Activated CD4-positive, alpha-beta memory T cell treated with anti-CD3 and anti-CD28 coated beads, Interleukin-2, amount 10 ng/mL, durations not matched to agents 7 days and 5 days (primary cell): ENCODE data around the gene OPN4. TPM values are rescaled to one million over a fixed set of nuclear protein-coding genes. Genes with fewer than 3 reads are reported as not detected.
"Not testable (repeated sequence)": the region's sequence is repeated elsewhere in the genome, so short reads cannot be mapped to it uniquely, and the experiment has no call there.

Source experiments
- CTCF ChIA-PET: fragments of 350-600 bp; sonication (Branson Sonifier 250); formaldehyde crosslinking; loops from one replicate; lab custom pipeline; 2021; ENCODE audit warnings: antibody characterized with exemption, inconsistent platforms; lab: Charles Lee
- POLR2A ChIA-PET: fragments of 350-600 bp; sonication (Branson Sonifier 250); formaldehyde crosslinking; loops from one replicate; lab custom pipeline; 2021; ENCODE audit warnings: antibody characterized with exemption; lab: Charles Lee
- DNase-seq: peaks from one replicate; pipeline ENCODE4 v3.0.0-alpha.2; 2020
- H3K27ac Mint-ChIP-seq: one replicate; pipeline ENCODE4 v1.8.0; 2021; ENCODE audit warnings: mild to moderate bottlenecking, mixed read lengths
- H3K27me3 Mint-ChIP-seq: one replicate; pipeline ENCODE4 v1.8.0; 2021; ENCODE audit warnings: mixed read lengths
- H3K36me3 Mint-ChIP-seq: one replicate; pipeline ENCODE4 v1.8.0; 2021; ENCODE audit warnings: low read depth, mixed read lengths
- H3K4me1 Mint-ChIP-seq: one replicate; pipeline ENCODE4 v1.8.0; 2021; ENCODE audit warnings: mixed read lengths
- H3K4me3 Mint-ChIP-seq: one replicate; pipeline ENCODE4 v1.8.0; 2021; ENCODE audit warnings: mild to moderate bottlenecking, mixed read lengths
- H3K9me3 Mint-ChIP-seq: one replicate; pipeline ENCODE4 v1.8.0; 2021; ENCODE audit warnings: mixed read lengths
- total RNA-seq, 2 experiments: library from RNA; stranded (reverse); gene quantifications; one replicate each; pipeline ENCODE4 v1.2.3, GENCODE V29; 2021

Gene OPN4, protein sequence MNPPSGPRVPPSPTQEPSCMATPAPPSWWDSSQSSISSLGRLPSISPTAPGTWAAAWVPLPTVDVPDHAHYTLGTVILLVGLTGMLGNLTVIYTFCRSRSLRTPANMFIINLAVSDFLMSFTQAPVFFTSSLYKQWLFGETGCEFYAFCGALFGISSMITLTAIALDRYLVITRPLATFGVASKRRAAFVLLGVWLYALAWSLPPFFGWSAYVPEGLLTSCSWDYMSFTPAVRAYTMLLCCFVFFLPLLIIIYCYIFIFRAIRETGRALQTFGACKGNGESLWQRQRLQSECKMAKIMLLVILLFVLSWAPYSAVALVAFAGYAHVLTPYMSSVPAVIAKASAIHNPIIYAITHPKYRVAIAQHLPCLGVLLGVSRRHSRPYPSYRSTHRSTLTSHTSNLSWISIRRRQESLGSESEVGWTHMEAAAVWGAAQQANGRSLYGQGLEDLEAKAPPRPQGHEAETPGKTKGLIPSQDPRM
- not detected for total RNA-seq

DNA sequence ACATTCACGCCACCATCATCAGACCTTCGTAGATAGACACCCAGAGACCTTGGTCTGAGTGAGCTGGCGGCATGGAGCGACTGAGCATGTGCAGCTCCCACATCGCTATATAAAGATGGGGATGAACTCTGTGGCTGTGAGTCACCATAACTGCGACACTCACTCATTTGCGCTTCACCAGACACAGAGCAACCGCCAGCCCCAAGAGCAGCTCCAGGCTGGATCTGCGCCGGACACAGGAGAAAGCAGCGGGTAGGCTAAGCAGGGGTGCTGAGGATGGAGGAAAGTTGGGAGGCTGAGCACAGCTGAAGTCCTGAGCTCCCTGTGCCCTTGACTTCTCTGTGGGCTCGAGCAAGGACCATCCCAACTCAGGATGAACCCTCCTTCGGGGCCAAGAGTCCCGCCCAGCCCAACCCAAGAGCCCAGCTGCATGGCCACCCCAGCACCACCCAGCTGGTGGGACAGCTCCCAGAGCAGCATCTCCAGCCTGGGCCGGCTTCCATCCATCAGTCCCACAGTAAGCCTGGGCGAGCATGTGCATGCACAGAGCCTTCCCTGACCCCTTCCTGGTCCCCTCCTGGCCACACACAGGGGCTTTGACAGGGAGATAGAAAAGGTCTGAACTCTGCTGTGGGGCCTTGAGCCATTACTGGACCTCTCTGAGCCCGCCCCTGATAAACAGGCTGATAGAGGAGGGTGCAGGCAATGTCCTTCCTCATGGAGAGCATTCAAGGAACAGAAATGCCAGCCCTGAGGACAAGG is at the start of gene OPN4:
Gene OPN4 (plus strand): TSS at position 137 of the 762 bp plus-strand sequence. CDS start 237 bp downstream, at position 374.
- DNase-seq, result no peak
- ChIA-PET POLR2A (no interaction called here), CTCF (no interaction called here)
- Mint-ChIP-seq H3K27ac (no peak within 1 kb of the TSS), H3K4me3 (no peak within 1 kb of the TSS), H3K9me3 (no peaks in the 10 kb centered on the region), H3K27me3 (no peaks in the 10 kb centered on the region), H3K36me3 (no peaks in the 10 kb centered on the region), H3K4me1 (no peaks in the 10 kb centered on the region)

DNA sequence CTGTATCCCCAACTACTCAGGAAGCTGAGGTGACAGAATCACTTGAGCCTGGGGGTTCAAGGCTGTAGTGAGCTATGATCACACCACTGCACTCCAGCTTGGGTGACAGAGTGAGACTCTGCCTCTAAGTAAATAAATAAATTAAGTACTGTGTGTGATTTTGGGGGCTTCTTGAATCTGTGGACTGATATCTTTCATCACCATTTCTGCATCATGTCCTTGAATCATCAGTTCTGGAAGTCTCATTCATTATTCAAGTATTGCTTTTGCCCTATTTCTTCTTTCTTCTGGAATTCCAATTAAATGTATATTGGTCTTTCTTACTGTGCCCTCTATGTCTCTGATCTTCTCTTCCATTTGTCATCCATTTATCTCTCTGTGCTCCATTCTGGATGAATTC is 46.7 kb upstream of the OPN4 start:
- H3K36me3 Mint-ChIP-seq, result no peaks in the 10 kb centered on the region
- no peaks in the 10 kb centered on the region for H3K9me3 Mint-ChIP-seq
- DNase-seq, result no peak
- POLR2A ChIA-PET, result no interaction called here
- CTCF ChIA-PET, result no interaction called here
- peaks cover 15% of the 10 kb centered on the region for H3K27me3 Mint-ChIP-seq
- no peak overlapping the region for H3K4me3 Mint-ChIP-seq
- no peaks in the 10 kb centered on the region for H3K4me1 Mint-ChIP-seq
- no peak overlapping the region for H3K27ac Mint-ChIP-seq

DNA sequence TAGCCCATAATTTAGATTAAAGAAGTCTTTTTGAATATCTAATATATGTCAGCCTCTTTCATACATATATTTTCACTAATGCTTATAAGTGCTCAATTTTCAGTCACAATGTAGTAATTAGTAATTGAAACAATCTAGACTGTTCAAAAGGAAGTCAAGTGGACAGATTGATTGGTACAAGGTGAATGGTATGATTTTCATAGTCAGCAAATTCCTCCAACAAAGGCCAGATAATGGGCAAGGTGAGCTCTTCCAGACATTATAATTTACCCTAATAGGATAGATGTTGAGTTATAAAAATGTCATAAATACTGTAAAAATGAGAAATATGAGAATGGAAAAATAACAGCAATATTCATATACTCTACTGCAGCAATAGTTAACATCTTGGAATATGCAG is 44.4 kb upstream of the OPN4 start:
- ChIA-PET POLR2A (no interaction called here), CTCF (no interaction called here)
- DNase-seq, result no peak
- H3K27ac Mint-ChIP-seq, result no peak overlapping the region
- no peaks in the 10 kb centered on the region for H3K9me3 Mint-ChIP-seq
- peaks cover 15% of the 10 kb centered on the region for H3K27me3 Mint-ChIP-seq
- H3K4me1 Mint-ChIP-seq, result no peaks in the 10 kb centered on the region
- H3K4me3 Mint-ChIP-seq, result no peak overlapping the region
- no peaks in the 10 kb centered on the region for H3K36me3 Mint-ChIP-seq

DNA sequence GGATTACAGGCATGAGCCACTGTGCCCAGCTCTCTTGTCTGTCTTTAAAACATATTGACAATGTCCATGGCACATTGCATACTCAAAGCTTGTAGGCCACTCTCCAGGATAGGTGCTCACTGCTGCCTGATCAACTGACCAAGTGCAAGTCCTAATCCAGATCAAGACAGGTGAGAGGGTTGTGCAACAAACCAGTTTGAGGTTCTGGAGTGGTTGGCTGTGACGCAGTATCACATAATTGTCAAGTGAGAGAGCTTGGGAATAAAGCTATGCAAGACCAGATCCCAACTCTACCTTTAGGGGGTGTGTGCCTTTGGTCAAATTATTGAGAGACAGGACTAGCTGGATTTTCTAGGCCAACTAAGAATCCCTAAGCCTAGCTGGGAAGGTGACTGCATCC is 43.0 kb upstream of the OPN4 start:
- H3K27me3 Mint-ChIP-seq, result peaks cover 15% of the 10 kb centered on the region
- H3K9me3 Mint-ChIP-seq, result no peaks in the 10 kb centered on the region
- no peak overlapping the region for H3K4me3 Mint-ChIP-seq
- CTCF ChIA-PET, result no interaction called here
- no peaks in the 10 kb centered on the region for H3K36me3 Mint-ChIP-seq
- no peak for DNase-seq
- no peak overlapping the region for H3K27ac Mint-ChIP-seq
- POLR2A ChIA-PET, result no interaction called here
- no peaks in the 10 kb centered on the region for H3K4me1 Mint-ChIP-seq

DNA sequence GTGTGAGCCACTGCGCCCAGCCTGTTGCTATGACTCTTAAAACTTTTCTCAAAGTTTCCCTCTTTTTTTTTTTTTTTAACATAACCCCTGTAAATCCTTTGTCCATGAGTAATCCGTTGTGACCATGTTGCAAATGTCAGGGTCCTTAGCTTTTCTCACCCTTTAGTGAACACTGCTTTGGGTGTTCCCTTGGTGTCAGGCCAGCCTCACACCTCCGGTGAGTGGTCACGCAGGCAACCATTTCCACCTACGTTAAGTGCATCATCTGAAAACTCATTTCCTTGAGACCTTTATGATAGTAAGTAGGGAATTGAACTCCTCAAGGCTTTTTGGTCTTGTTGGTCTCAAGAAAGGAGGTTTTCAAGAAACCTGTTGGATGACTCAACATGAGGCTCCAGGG is 41.3 kb upstream of the OPN4 start:
- H3K27ac Mint-ChIP-seq, result no peak overlapping the region
- peaks cover 10% of the 10 kb centered on the region for H3K27me3 Mint-ChIP-seq
- H3K9me3 Mint-ChIP-seq, result no peaks in the 10 kb centered on the region
- ChIA-PET CTCF (no interaction called here), POLR2A (no interaction called here)
- H3K36me3 Mint-ChIP-seq, result no peaks in the 10 kb centered on the region
- no peak overlapping the region for H3K4me3 Mint-ChIP-seq
- DNase-seq, result no peak
- H3K4me1 Mint-ChIP-seq, result no peaks in the 10 kb centered on the region

DNA sequence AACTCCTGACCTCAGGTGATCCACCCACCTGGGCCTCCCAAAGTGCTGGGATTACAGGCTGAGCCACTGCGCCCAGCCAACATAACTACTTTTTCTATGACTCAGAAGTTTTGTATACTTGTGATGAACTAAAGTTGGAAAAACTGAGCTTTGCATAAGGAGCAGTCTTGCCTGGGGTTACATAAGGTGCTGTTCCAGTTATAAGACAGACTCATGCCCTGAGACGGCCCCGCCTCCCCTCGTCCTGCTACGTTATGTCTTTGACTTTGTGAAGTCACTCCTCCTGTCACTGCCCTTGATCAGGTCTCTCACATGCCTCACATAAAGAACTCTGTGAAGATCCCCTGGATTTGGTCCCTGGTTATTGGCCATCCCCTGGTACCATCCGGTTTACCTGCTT is 40.4 kb upstream of the OPN4 start:
- Mint-ChIP-seq H3K9me3 (no peaks in the 10 kb centered on the region), H3K36me3 (no peaks in the 10 kb centered on the region), H3K4me3 (no peak overlapping the region), H3K27ac (no peak overlapping the region), H3K4me1 (no peaks in the 10 kb centered on the region), H3K27me3 (peaks cover 8% of the 10 kb centered on the region)
- POLR2A ChIA-PET, result no interaction called here
- DNase-seq, result no peak
- CTCF ChIA-PET, result no interaction called here

DNA sequence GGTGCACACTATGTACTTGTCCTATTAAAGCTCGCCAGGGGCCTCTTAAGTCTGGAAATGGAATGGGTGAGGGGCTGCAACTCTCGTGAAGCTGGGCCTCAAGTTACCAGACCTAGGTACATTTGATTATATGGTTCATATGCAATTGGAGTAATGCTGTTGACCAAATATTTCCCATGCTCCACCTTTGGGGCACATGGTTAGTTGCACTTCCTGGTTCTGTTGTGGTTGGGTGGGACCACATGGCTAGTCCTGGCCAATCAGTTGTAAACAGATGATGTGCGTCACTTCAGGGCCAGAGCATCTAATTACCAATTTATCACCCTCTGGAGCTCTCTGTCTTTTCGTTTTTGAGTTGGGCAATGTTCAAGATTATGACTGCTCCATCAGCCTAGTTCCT is 39.5 kb upstream of the OPN4 start:
- DNase-seq, result no peak
- H3K27me3 Mint-ChIP-seq, result peaks cover 7% of the 10 kb centered on the region
- H3K27ac Mint-ChIP-seq, result no peak overlapping the region
- ChIA-PET CTCF (interaction anchor here (0.7 kb wide), 1 partner anchor 926 kb away, joined by 3 read pairs; no protein-coding TSS in a partner anchor), POLR2A (no interaction called here)
- H3K36me3 Mint-ChIP-seq, result no peaks in the 10 kb centered on the region
- H3K4me3 Mint-ChIP-seq, result no peak overlapping the region
- no peaks in the 10 kb centered on the region for H3K9me3 Mint-ChIP-seq
- H3K4me1 Mint-ChIP-seq, result no peaks in the 10 kb centered on the region

DNA sequence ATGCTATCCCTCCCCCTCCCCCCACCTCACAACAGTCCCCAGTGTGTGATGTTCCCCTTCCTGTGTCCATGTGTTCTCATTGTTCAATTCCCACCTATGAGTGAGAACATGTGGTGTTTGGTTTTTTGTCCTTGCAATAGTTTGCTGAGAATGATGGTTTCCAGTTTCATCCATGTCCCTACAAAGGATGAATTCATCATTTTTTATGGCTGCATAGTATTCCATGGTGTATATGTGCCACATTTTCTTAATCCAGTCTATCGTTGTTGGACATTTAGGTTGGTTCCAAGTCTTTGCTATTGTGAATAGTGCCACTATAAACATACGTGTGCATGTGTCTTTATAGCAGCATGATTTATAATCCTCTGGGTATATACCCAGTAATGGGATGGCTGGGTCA is 37.1 kb upstream of the OPN4 start:
- H3K9me3 Mint-ChIP-seq, POLR2A ChIA-PET, H3K27me3 Mint-ChIP-seq, H3K36me3 Mint-ChIP-seq, H3K4me1 Mint-ChIP-seq, H3K4me3 Mint-ChIP-seq, CTCF ChIA-PET, H3K27ac Mint-ChIP-seq, DNase-seq: not testable (repeated sequence)

DNA sequence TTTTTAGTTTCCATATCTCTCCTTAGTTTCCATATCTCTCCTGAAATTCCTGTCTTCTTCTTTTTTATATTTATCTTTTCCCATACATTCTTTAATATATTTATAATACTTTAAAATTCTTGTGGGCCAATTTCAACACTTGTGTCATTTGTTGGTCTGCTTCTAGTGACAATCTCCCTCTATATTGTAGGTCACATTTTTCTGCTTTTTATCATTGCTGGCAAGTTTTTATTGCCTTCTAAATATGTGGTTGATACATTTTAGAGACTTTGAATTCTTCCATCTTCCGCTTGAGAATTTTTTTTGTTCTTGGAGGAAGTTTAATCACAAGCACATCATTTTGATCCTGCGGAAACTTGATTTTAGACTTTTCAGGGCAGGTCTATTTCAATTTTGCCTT is 26.0 kb upstream of the OPN4 start:
- no peaks in the 10 kb centered on the region for H3K9me3 Mint-ChIP-seq
- H3K36me3 Mint-ChIP-seq, result no peaks in the 10 kb centered on the region
- CTCF ChIA-PET, result no interaction called here

DNA sequence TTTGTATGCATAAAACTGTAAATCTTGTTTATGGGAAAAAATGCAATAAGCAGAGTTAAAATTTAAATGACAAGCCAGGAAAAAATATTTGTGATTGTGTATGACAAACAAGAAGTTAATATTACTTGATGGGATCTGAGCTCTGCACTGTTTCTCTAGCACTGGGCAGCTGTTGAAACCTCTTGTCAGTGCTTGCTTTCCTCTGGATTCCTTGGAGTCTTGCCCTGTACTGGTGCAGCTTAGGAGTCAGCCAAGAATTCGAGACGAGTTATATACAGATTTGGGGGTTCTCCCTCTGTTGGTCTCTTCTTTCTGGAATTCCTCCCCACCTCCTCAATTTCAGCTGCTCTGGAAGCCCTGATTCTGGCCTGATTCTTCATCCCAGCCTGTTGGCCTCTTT is 24.3 kb upstream of the OPN4 start:
- H3K36me3 Mint-ChIP-seq, result no peaks in the 10 kb centered on the region
- no peak for DNase-seq
- POLR2A ChIA-PET, result no interaction called here
- peaks cover 48% of the 10 kb centered on the region for H3K27me3 Mint-ChIP-seq
- CTCF ChIA-PET, result no interaction called here
- H3K27ac Mint-ChIP-seq, result no peak overlapping the region
- no peak overlapping the region for H3K4me3 Mint-ChIP-seq
- H3K9me3 Mint-ChIP-seq, result no peaks in the 10 kb centered on the region
- no peaks in the 10 kb centered on the region for H3K4me1 Mint-ChIP-seq

More for the DNA sequence above, 26.0 kb upstream of the OPN4 start:
- Mint-ChIP-seq H3K4me1 (no peaks in the 10 kb centered on the region), H3K4me3 (no peak overlapping the region), H3K27me3 (peaks cover 40% of the 10 kb centered on the region), H3K27ac (no peak overlapping the region)
- POLR2A ChIA-PET, result no interaction called here
- no peak for DNase-seq

DNA sequence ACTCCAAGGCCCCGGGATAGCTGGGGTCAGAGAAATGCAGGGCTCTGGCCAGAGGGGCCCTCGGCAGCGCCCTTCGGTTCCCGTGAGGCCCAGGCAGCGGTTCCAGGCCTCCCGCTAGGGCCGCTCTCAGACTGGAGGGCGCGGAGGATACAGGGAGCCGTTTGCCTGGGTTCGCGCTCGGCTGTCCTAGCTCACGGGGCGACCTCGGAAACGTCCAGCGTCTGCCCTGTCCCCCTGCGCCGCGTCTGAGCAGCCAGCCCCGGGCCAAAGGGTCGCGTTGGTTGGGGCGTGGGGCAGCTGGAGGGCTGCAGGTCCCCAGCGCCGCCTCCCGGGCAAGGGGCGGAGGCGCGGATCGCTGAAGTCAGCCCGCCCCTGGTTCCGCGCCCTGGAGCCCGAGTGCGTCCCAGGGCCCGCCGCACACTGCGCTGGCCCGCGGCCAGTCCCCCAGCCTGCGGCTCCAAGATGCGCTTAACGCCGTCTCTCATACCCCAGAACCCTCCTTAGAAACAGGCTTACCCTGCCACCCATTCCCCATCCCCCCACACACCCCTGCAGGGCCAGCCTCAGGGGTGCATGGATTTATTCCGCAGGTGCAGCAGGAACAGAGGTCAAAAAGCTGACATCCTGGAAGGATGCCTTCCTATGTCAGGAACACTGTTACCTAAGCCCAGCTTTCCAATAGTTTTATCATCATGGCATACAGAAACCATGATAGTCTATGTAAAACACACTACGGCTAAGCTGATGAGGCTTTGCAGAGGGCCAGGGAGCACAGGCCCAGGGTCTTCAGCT is 22.1 kb upstream of the OPN4 start:
- no peak for DNase-seq
- POLR2A ChIA-PET, result no interaction called here

DNA sequence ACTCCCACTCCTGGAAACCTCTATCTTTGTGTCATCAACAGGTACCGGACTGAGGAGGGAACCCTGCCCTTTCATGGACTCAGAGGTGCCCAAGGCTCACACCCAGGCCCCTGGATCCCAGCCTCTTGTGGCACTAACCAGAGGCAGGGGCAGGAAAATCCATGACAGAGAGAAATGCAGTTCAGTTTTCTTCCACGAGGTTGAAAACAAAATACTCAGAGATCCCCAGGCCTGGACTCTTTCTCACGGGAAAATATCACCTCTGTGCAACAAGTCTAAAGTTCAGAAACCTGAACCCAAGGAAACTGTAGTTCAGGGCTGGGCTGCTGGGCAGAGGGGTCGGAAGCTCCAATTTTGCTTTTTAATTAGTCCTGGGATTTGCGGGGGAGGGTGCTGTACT is 21.4 kb upstream of the OPN4 start:
- ChIA-PET POLR2A (no interaction called here), CTCF (no interaction called here)
- Mint-ChIP-seq H3K4me3 (no peak overlapping the region), H3K36me3 (no peaks in the 10 kb centered on the region), H3K27ac (no peak overlapping the region), H3K9me3 (no peaks in the 10 kb centered on the region), H3K27me3 (peaks cover 54% of the 10 kb centered on the region), H3K4me1 (no peaks in the 10 kb centered on the region)
- DNase-seq, result no peak

More for the DNA sequence above, 22.1 kb upstream of the OPN4 start:
- Mint-ChIP-seq H3K9me3 (no peaks in the 10 kb centered on the region), H3K4me1 (no peaks in the 10 kb centered on the region), H3K27me3 (peaks cover 52% of the 10 kb centered on the region), H3K36me3 (no peaks in the 10 kb centered on the region), H3K4me3 (no peak overlapping the region), H3K27ac (no peak overlapping the region)
- CTCF ChIA-PET, result no interaction called here

DNA sequence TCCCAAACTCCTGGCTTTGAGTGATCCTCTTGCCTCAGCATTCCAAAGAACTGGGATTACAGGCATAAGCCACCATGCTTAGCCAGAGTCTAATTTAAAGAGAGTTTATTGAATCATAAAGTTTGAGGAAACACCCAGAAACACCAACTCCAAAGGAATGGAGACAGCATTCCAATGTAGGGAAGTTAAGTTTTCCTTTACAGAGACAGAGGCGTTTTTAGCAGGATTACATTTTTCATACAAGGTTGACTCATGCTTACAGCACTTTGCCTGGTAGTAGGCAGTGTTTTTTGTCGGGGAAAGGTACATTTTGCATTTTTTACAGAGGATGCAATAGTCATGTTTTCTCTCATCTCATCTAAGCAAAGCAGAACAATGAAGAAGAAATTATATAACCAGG is 18.9 kb upstream of the OPN4 start:
- no peaks in the 10 kb centered on the region for H3K9me3 Mint-ChIP-seq
- POLR2A ChIA-PET, result no interaction called here
- H3K36me3 Mint-ChIP-seq, result no peaks in the 10 kb centered on the region
- H3K4me1 Mint-ChIP-seq, result no peaks in the 10 kb centered on the region
- no peak overlapping the region for H3K27ac Mint-ChIP-seq
- no peak for DNase-seq
- H3K27me3 Mint-ChIP-seq, result peaks cover 53% of the 10 kb centered on the region
- H3K4me3 Mint-ChIP-seq, result no peak overlapping the region
- CTCF ChIA-PET, result no interaction called here
